Renal cortical epithelial cell (primary cell): ENCODE results near the gene CDCP2. TPM values are rescaled to one million over a fixed set of nuclear protein-coding genes. Genes with fewer than 3 reads are reported as not detected.
A peak's percentile ranks its signal among the peaks of the same experiment; 100 is the strongest.
"Not testable (repeated sequence)": the region's sequence is repeated elsewhere in the genome, so short reads cannot be mapped to it uniquely, and the experiment has no call there.

Experiments used
- DNase-seq: peaks from one replicate; pipeline ENCODE4 v3.0.0-alpha.2; 2011; ENCODE audit warnings: low read depth
- total RNA-seq: library from RNA; depleted of rRNA; stranded (reverse); fragments of >200 nt; gene quantifications from 2 replicates; pipeline ENCODE4 v1.2.3, GENCODE V29; 2014

CDCP2 gene
- total RNA-seq, 1 donor from 2014 or later: not detected

DNA sequence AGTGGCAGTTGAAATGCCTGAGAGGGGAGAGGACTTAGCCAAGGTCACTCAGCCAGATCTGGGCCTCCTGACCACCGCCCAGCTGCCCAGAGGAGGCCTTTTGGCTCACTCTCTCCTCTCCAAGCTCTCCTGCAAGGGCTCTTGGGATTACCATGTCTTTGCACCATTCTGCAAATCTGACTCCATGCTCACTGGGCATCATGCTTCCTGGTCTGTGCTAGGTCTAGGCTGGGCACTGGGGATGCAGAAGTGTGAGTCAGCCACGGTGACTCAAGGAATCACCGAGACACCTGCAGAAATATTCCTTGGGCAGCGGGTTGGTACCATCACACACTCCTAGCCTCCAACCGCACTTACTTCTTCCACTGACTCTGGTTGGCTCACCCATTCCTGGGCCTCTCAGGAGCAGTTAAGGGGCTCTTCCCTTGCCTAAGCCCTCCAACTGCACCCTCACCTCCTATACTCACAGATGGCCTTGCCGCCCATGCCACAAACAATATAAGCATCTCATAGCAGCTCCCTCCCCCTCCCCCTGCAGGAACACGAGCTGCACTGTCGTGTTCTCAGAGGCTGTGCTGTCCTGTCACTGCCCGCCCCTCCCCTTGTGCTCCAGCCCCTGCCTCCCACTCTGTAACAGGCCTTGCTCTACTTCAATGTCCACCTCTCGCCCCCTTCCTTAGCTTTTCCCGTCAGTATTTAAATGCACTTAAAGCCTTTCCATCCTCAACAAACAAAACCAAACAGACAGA lies 34.8 kb downstream of the CDCP2 start:
- DNase-seq: peak; percentile 59

DNA sequence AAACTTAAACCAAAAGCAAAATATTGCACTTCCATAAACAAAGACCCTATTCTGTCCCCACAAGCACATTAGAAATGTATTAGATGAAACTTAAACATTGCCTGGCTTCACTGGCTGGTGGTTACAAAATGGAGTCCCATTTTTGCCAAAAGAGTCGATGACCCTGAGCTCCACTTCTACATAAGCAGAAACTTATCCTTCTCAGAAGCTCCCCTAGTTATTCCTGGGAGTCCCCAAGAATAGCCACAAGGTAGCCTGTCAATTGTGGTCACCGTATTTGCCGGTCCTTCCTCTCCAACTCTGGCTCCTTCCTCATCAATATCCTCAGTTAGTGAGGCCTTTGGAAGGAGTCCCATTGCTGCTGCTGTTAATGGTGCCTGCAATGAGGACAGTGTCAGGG lies 37.3 kb downstream of the CDCP2 start:
- DNase-seq: no peak

DNA sequence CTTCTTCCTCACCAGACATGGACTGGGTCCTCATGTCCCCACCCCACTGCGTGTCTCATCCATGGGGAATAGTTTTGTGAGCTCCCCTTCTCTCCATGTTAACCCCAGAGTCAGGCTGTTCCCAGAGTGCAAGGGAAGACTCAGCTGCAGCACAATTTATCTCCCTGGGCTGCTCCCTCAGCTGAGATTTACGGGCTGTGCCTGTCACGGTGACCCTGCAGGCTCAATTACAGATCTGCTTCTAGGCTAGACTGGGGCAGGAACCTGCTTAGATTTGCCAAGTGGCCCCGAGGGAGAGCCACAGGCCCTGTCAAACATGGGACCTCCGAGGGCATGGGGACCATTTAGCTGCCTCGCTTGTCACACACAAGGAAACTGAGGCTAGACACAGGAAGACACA lies 37.8 kb downstream of the CDCP2 start:
- DNase-seq: no peak

DNA sequence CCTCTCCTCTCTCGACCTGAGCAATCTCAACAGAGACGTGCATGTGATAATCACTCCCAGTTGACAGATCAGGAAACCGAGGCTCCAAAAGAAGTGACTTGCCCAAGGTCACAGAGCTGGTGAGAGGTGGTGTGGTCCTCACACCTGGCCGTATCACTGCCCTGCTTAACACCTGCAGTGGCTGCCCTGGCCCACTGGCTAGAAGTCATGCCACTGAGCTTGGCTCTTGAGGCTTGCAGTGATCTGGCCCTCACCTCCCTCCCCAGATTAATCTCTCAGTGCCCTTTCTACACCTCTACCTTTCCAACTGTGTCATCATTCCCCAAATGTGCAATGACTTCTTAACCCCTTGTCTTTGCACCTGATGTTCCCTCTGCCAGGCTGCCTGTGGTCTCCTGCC lies 38.8 kb downstream of the CDCP2 start:
- DNase-seq: no peak

DNA sequence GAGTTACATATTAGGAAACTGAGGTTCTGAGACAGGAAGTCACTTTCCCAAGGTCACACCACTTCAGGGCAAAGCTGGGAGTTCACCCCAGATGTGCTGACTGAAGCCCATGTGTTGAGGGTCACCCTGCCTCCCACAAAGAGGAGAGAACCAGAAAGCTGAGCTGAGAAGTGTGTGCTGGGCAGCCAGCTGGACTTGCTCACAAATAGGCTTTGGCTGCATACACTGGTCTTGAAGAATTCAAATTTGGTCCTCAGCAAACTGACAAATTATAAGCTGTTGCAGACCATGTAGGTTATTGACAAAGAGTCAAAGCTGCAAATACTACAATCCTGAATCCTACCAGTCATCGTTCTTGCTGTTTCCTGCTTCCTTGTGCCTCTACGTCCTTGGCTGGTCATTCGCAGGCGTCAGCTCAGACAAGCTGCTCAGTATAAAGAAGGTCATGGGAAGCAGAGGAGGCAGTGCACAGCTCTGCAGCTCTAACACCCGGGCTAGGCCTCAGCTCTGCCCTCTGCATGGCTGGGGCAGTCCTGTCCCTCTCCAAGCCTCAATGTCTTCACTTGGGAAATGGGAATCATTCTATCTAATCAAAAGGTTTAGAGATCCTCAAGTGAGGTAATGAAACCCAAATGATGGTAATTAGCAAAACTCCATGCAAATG lies 40.0 kb downstream of the CDCP2 start:
- no peak for DNase-seq

DNA sequence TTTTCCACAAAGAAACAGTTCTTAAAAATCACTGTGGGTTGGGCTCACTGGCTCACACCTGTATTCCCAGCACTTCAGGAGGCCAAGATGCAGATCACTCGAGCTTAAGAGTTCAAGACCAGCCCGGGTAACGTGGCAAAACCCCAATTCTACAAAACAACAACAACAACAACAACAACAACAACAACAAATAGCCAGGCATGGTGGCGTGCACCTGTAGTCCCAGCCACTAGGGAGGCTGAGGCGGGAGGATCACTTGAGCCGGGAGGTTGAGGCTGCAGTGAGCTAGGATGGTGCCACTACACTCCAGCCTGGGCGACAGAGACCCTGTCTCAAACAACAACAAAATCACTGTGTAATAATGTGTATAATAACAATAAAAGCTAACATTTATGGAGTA lies 40.8 kb downstream of the CDCP2 start:
- DNase-seq: no peak

DNA sequence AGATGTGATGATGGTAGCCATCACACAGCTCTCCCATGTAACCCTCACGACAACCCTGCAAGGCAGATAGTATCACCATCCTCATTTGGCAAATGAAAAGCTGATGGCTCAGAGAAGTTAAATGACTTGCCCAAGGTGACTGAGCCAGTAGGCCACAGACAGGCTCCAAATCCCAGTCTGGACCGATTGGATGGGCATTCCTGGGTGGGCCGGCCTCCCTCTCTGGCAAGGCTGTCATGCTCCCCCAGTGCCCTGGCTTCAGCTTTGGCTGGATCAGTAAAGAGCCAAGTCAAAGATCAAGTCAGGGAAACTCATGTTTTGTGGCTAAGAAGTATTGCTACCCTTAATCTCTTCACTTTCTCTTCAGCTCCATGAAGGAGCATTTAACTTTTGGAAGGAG lies 41.2 kb downstream of the CDCP2 start:
- no peak for DNase-seq

DNA sequence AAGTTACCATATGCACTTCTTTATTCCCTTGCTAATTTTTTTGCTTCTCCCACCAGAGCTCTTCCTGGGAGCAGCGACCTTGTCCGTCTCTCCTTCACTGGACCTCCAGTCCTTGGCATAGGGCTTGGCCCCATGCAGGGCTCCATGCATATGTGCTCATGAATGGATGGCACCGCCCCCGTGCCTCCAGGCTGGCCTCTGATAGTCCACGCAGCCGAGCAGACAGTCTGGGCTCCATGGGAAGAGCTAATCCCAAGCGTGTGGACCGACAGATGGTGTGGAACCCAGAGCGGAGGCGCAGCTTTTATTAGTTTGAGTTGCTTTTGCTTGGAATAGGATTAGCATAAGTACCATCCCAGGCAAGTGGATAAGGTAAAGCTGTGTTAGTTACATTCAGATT lies 41.8 kb downstream of the CDCP2 start:
- no peak for DNase-seq

DNA sequence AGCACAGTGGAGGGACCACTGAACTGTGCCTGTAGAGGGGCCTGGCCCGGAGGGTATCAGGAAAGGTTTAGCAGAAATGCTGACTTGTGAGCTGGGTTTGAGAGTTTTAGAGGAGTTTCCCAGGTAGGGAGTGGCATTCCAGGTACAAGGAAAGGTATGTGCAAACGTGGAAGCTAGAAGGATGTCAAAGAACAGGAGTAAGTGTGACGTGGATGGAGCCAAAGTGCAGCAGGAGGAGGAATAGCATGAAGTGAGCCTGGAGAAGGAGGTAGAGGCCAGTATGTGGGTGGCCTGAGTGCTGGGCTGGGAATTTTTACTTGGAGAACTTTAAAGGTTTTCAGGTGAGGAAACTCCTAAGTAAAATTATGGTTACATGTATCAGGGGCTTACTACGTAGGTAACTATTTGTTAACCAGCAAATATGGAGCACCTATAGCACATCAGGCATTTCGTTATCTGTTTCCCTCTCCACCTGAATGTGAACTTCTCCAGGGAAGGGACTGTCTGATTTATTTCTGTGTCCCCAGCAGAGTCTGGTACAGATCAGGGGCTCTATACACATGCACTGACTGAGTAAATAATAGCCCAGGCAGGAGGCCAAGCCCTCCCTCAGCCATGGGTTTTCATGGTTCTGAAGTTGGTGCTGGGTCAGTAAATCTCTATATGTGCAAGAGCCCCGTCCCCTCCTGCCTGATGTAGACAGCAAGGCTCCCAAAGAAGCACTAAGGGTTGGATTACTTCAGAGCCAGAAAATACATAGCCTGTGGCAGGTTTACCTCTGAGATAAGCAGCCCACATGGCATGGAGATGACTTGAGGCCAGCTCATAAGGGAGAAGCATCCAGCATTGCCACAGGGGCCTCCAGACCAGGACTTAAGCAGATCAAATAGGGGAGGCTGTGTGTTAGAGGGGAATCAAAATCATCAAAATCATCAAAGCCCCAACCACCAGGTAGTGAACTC lies 43.4 kb downstream of the CDCP2 start:
- DNase-seq: no peak

DNA sequence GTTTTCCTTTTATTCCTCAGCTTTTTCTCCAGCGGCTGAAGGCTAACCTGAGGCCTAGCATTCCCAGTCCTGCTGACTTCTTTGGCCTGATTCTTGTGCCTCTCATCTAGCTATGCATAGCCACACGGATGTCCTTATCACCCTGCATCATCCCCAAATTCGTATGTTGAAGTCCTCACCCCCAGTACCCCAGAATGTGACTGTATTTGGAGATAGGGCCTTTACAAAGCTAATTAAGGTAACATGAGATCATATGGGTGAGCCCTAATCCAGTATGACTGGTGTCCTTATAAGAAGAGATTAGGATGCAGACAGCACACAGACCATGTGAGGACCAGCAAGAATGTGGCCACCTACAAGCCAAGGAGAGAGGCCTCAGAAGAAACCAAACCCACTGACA lies 44.6 kb downstream of the CDCP2 start:
- DNase-seq: no peak

DNA sequence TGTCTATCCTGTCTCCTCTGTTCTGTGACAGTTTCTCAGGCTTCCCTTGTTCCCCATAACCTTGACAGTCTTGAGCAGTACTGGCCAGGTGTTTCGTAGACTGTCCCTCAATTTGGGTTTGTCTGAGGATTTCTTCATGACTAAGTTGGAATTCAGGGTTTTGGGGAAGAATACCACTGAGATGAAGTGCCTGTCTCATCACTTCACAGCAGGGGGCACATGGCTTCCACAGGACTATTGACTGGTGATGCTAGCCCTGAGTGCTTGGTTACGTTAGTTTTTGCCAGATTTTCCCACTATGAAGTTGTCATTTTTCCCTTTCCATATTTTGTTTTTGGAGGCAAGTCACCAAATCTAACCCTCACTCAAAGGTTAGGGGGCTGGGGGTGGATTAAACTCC lies 45.7 kb downstream of the CDCP2 start:
- DNase-seq: no peak

DNA sequence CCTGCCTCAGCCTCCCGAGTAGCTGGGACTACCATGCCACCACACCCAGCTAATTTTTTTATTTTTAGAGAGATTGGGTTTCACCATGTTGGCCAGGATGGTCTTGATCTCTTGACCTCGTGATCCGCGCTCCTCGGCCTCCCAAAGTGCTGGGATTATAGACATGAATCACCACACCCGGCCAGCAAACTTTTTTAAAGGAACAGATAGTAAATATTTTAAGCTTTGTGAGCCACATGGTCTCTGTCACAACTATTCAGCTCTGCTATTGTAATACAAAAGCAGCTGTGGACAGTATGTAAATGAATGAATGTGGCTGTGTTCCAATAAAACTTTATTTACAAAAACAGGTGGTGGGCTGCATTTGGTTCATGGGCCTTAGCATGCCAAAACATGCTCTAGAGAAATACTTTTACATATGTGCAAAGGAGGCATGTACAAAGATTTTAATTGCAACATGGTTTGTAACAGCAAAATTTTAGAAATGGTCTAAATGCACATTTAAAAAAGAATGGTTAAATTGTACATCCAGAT lies 47.0 kb downstream of the CDCP2 start:
- no peak for DNase-seq

DNA sequence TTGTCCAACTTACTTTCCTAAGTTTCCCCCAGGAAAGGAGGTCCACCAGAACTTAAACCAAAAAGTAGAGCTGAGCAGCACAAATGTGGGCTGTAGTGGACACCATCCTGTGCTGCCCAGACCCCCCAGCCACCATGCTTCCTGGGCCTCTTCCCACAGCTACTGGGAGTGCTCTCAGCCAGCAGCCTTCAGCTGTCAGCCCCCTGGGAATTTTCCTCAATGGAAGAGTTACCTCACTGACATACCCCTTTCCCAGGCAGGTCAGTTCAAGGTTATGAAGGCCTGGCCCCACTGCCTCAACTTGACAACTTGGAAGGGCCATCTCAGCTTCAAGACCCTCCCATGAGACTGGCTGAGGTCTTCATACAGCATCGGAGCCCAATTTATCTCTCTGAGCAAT lies 47.7 kb downstream of the CDCP2 start:
- DNase-seq: no peak

DNA sequence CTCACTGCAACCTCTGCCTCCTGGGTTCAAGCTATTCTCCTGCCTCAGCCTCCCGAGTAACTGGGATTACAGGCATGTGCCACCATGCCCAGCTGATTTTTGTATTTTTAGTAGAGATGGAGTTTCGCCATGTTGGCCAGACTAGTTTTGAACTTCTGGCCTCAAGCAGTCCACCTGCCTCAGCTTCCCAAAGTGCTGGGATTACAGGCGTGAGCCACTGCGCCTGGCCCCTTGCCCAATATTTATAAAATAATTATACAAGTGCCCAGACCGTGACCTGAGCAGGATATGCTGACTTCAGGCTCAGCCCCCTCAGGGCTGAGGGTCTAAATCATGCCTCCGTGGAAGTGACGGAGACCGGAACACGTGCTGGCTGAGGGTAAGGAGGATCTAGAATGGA lies 48.2 kb downstream of the CDCP2 start:
- not testable (repeated sequence) for DNase-seq

DNA sequence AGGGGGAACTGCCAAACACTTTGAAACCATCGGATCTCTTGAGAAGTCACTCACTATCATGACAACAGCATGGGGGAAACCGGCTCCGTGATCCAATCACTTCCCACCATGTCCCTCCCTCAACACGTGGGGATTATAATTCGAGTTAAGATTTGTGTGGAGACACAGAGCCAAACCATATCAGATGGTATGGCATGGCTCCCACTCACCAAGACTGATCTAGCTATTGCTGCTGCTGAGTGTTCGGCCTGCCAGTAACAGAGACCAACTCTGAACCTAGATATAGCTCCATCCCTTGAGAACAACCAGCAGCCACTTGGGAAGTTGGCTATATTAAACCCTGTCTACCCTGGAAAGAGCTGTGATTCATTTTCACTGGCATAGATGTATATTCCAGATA lies 49.4 kb downstream of the CDCP2 start:
- DNase-seq: no peak

DNA sequence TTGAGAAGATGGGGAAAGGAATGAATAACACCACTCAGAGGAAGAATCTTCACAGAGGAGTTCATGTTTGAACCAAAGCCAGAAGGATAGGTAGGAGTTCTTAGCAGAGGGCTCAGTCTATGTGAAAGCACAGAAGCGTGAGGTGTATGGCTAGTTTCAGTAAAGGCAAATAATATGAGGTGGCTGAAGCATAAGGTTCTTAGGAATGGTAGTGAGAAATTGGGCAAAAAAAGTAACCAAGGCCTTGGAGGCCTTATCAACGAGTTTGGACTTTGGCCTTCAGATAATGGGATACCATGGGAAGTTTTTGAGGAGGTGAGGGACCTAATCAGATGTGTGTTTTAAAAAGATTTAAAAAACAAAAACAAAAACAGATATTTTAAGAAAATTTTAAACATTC lies 52.3 kb downstream of the CDCP2 start:
- DNase-seq: no peak

DNA sequence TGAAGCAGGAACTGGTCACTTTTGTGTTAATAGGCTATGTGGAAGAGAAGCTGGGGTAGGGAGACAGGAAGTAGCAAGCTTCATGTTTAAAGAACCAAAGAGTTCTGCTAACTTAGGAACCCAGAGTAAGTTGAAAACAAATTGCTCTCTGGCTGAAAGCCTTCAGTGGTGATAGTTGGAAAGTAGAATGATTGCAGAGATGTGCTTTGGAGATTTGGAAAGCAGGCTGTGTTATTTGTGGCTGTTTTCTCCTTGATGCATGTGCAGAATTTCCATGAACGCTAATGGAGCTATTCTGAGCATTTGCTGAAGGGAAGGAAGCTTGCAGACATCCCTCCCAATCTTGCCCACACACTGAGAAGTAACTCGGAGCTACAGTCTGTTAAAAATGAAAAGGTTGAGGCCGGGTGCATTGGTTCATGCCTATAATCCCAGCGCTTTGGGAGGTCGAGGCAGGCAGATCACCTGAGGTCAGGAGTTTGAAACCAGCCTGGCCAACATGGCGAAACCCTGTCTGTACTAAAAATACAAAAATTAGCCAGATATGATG lies 53.7 kb downstream of the CDCP2 start:
- DNase-seq: no peak

DNA sequence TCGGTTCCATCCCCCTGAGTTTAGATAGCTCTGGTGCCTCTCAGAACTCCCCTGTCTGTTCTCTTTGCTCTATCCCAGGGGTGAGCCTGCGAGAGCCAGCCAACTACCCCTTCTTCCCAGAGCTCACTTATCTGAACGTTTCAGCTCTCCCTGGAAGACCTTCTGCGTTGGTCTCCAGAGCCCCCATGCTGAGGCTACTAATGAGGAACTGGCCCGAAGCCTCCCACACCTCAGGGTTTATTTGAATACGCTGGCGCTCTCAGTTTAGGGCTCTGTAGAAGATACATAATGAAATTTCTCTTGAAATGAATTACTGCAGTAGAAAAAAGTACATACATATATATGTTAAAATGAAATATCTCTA lies 55.9 kb downstream of the CDCP2 start:
- no peak for DNase-seq

DNA sequence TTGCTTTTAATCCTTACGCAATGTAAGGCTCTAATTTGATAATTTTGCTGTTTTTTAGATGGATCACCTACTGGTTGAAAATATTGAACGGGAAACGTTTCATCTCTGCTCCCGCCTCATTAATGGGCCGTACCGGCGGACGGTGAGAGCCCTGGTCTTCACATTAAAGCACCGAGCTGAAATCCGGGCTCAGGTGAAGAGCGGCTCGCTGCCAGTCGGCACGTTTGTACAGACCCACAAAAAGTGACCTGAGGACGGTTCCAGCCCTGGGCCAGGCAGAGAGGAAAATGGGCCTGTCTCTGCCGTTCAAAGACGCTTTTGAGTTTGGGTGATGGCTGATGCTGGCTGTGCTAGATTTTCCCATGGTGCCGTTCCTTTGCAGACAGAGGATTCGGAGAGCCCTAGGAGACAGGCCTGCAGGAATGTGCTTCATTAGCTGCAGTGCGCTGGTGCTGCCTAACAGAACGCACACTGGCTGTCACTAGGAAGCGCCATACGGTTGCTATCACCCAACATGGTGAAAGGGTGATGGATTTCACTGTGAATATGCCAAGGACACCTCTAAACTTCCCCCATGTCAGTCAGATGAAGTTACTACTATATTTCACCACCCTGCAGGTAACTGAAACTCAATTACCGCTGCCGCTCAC lies 56.4 kb downstream of the CDCP2 start:
- DNase-seq: no peak

DNA sequence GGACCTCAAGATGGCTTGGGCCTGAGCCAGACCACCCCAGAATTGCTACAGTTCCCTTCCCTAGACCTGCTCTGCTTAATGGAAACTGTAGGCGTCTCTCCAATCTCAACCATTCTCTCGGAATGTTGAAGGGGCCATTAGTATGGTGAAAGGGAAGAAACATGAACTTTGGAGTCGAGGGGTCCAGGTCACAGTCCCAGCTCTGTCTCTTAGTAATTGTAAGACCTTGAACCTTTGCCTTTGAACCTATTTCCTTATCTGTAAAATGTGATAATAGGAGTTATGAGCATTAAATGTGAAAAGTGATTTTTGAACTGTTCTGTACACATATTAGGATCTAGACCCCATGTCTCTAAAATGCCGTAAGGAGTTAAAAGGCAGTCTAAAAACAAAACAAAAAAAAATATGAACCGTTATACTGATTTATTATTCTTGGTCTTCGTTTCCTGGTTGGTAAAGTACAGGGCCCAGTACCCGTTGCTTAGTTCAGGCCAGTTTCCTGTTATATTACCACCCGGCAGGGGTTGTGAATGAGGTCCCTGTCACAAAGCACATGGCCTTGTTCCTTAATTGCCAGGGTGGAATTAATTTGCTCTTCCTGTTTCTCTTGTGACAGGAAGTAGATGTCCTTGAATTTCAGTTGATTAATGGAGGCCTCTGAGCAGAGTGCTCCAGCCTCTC lies 57.1 kb downstream of the CDCP2 start:
- DNase-seq: no peak

DNA sequence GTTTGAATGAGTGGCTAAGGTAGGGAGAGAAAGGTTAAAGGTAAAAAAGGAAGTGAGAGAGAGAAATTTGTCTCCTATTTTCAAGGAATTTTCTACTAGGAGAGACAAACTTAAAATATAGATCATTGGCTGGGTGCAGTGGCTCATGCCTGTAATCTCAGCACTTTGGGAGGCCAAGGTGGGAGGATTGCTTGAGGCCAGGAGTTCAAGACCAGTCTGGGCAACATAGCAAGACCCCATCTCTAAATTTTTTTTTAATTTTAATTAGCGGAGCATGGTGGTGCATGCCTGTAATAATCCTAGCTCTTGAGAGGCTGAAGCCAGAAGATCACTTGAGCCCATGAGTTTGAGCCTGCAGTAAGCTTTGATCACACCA lies 58.1 kb downstream of the CDCP2 start:
- not testable (repeated sequence) for DNase-seq
